ENCODE data around the gene UBE3C. TPM values are rescaled to one million over a fixed set of nuclear protein-coding genes. Genes with fewer than 3 reads are reported as not detected.

UBE3C gene
- polyA plus RNA-seq, 1 donor (not counting 4 experiments of a cell fraction or from before 2014, with no cell fraction given): 89.3 TPM

- Histone ChIP-seq H3K27me3 (ENCODE audit: control insufficient read depth, extremely low read depth, insufficient read depth, low read length) (no peaks in the 10 kb centered on the region), H2AFZ (ENCODE audit: control insufficient read depth, low read length) (no peak overlapping the region), H4K20me1 (ENCODE audit: control insufficient read depth, extremely low read depth, insufficient read depth, low read length) (peaks cover 4% of the 10 kb centered on the region), H3K27ac (ENCODE audit: control insufficient read depth, insufficient read depth, low read length) (no peak overlapping the region), H3K4me1 (ENCODE audit: control insufficient read depth, extremely low read depth, insufficient read depth, low read length) (no peaks in the 10 kb centered on the region), H3K4me3 (ENCODE audit: control insufficient read depth in 2 of 3, extremely low read depth in 1 of 3, insufficient read depth in 2 of 3, low read depth in 1 of 3, low read length in 3 of 3) (no peak overlapping the region), H3K9me1 (ENCODE audit: control insufficient read depth, extremely low read depth, insufficient read depth, low read length) (no peaks in the 10 kb centered on the region), H3K36me3 (ENCODE audit: control insufficient read depth in 2 of 2, extremely low read depth in 1 of 2, insufficient read depth in 2 of 2, low read length in 2 of 2) (peaks cover 25 to 40% of the 10 kb centered on the region in 2 experiments), H3K4me2 (ENCODE audit: control insufficient read depth, extremely low read depth, insufficient read depth, low read depth, low read length) (no peak overlapping the region), H3K79me2 (ENCODE audit: control insufficient read depth, insufficient read depth, low read length) (peaks cover 1% of the 10 kb centered on the region), H3K9me3 (ENCODE audit: control insufficient read depth, low read depth, low read length) (no peaks in the 10 kb centered on the region), H3K9ac (ENCODE audit: control insufficient read depth, extremely low read depth, insufficient read depth, low read length) (no peak overlapping the region)
- dilution Hi-C loops (cut with MboI; ENCODE audit: extremely low pct_ligation_motif_present, low sequenced_read_pairs): no loop called here
- FAIRE-seq (no peak), DNase-seq (ENCODE audit: low read depth, low spot score) (no peak)
- no peak for TF ChIP-seq EZH2 (IDR thresholded peaks at IDR 0.05; ENCODE audit: low read length)
- TF ChIP-seq CTCF (optimal IDR thresholded peaks at IDR 0.05 in 1 of 3, IDR thresholded peaks at IDR 0.05 in 1 of 3, conservative IDR thresholded peaks at IDR 0.05 in 1 of 3; ENCODE audit: extremely low read depth in 1 of 3, insufficient read depth in 2 of 3, low read length in 3 of 3): no peak
Measured at GRCh38 chr7:157224627-157225026, 85.9 kb downstream of the UBE3C start.

- Histone ChIP-seq H2AFZ (ENCODE audit: control insufficient read depth, low read length) (no peak overlapping the region), H4K20me1 (ENCODE audit: control insufficient read depth, extremely low read depth, insufficient read depth, low read length) (no peaks in the 10 kb centered on the region), H3K9me1 (ENCODE audit: control insufficient read depth, extremely low read depth, insufficient read depth, low read length) (no peaks in the 10 kb centered on the region), H3K79me2 (ENCODE audit: control insufficient read depth, insufficient read depth, low read length) (peaks cover 10% of the 10 kb centered on the region), H3K27me3 (ENCODE audit: control insufficient read depth, extremely low read depth, insufficient read depth, low read length) (no peaks in the 10 kb centered on the region), H3K4me1 (ENCODE audit: control insufficient read depth, extremely low read depth, insufficient read depth, low read length) (no peaks in the 10 kb centered on the region), H3K9me3 (ENCODE audit: control insufficient read depth, low read depth, low read length) (no peaks in the 10 kb centered on the region), H3K4me2 (ENCODE audit: control insufficient read depth, extremely low read depth, insufficient read depth, low read depth, low read length) (no peak overlapping the region), H3K9ac (ENCODE audit: control insufficient read depth, extremely low read depth, insufficient read depth, low read length) (no peak overlapping the region), H3K36me3 (ENCODE audit: control insufficient read depth in 2 of 2, extremely low read depth in 1 of 2, insufficient read depth in 2 of 2, low read length in 2 of 2) (peaks cover 15 to 34% of the 10 kb centered on the region in 2 experiments), H3K27ac (ENCODE audit: control insufficient read depth, insufficient read depth, low read length) (no peak overlapping the region), H3K4me3 (ENCODE audit: control insufficient read depth in 2 of 3, extremely low read depth in 1 of 3, insufficient read depth in 2 of 3, low read depth in 1 of 3, low read length in 3 of 3) (no peak overlapping the region)
- TF ChIP-seq CTCF (optimal IDR thresholded peaks at IDR 0.05 in 1 of 3, IDR thresholded peaks at IDR 0.05 in 1 of 3, conservative IDR thresholded peaks at IDR 0.05 in 1 of 3; ENCODE audit: extremely low read depth in 1 of 3, insufficient read depth in 2 of 3, low read length in 3 of 3): peak in 2 of 3 experiments; percentile 40 to 74
- TF ChIP-seq EZH2 (IDR thresholded peaks at IDR 0.05; ENCODE audit: low read length): no peak
- DNase-seq (ENCODE audit: low read depth, low spot score) (no peak), FAIRE-seq (no peak)
- dilution Hi-C loops (cut with MboI; ENCODE audit: extremely low pct_ligation_motif_present, low sequenced_read_pairs): no loop called here
Measured at GRCh38 chr7:157228864-157229422, 90.2 kb downstream of the UBE3C start.
